GM12801 (cell line): ENCODE results near the gene USP6NL.

Experiments used
- CTCF ChIP-seq: IDR thresholded peaks from one replicate; pipeline ENCODE4 v1.5.1; 2011; ENCODE audit warnings: control low read depth; ENCODE audit not compliant: insufficient read length; ENCODE audit errors: extremely low read depth

Gene USP6NL

GRCh38 chr10:11441151-11441535 lies 170.3 kb downstream of the USP6NL start:
- TF ChIP-seq CTCF, result no peak

- TF ChIP-seq CTCF, result no peak
Measured at GRCh38 chr10:11440250-11441150, 170.9 kb downstream of the USP6NL start.

- no peak for TF ChIP-seq CTCF
Measured at GRCh38 chr10:11439523-11440053, 171.9 kb downstream of the USP6NL start.

GRCh38 chr10:11437391-11438142 lies 173.9 kb downstream of the USP6NL start:
- no peak for TF ChIP-seq CTCF

- no peak for TF ChIP-seq CTCF
Measured at GRCh38 chr10:11435581-11435981, 175.9 kb downstream of the USP6NL start.

- TF ChIP-seq CTCF, result no peak
Measured at GRCh38 chr10:11434324-11434723, 177.1 kb downstream of the USP6NL start.

GRCh38 chr10:11433657-11434056 lies 177.8 kb downstream of the USP6NL start:
- TF ChIP-seq CTCF, result no peak
